ENCODE measurements around the gene CEP41. TPM values are rescaled to one million over a fixed set of nuclear protein-coding genes. Genes with fewer than 3 reads are reported as not detected.

The CEP41 gene, protein sequence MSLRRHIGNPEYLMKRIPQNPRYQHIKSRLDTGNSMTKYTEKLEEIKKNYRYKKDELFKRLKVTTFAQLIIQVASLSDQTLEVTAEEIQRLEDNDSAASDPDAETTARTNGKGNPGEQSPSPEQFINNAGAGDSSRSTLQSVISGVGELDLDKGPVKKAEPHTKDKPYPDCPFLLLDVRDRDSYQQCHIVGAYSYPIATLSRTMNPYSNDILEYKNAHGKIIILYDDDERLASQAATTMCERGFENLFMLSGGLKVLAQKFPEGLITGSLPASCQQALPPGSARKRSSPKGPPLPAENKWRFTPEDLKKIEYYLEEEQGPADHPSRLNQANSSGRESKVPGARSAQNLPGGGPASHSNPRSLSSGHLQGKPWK
- 7.1 and 12.0 TPM in 2 replicates for total RNA-seq

DNA sequence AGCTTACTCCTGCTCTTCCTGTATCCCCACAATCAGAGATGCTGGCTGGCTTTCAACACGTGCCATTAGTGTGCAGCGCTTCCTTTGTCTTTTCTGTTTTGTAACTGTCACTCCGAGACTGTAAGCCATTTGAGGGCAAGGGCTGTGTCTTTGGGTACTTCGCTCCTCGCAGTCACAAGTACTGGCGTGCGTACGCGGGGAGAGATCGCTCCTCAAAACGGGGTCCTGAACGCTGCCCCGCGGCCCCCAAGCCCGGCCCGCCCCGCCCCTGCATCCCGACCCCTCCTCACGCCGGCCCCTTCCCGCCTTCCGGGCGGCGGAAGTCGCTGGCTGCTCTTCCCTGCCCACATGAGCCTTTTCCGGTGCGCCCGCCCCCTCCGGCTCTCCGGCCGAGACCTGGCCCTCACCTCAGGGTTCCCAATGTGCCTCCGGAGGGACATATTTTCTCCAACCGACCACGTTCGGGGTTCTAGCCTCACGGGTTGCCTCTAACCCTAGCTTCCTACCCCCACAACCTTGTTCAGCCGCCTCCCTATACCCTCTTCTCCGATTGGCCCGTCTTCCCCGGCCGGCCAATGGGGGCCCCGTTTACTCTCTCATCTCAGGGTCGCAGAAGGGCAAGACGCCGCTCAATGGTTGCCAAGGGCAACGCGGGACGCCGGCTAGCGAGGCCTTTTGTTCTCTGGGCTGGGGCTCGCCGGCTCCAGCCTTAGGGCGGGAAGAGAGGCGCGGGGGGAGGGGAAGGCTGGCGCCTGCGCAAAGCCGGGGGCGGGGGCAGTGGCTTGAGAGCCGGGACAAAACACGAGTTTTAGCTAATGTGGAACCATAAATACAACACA, at the start of gene CEP41:
TSS of gene CEP41 (minus strand) at position 490 of the 839 bp plus-strand sequence. CDS start at position 440, 50 bp downstream.

DNA sequence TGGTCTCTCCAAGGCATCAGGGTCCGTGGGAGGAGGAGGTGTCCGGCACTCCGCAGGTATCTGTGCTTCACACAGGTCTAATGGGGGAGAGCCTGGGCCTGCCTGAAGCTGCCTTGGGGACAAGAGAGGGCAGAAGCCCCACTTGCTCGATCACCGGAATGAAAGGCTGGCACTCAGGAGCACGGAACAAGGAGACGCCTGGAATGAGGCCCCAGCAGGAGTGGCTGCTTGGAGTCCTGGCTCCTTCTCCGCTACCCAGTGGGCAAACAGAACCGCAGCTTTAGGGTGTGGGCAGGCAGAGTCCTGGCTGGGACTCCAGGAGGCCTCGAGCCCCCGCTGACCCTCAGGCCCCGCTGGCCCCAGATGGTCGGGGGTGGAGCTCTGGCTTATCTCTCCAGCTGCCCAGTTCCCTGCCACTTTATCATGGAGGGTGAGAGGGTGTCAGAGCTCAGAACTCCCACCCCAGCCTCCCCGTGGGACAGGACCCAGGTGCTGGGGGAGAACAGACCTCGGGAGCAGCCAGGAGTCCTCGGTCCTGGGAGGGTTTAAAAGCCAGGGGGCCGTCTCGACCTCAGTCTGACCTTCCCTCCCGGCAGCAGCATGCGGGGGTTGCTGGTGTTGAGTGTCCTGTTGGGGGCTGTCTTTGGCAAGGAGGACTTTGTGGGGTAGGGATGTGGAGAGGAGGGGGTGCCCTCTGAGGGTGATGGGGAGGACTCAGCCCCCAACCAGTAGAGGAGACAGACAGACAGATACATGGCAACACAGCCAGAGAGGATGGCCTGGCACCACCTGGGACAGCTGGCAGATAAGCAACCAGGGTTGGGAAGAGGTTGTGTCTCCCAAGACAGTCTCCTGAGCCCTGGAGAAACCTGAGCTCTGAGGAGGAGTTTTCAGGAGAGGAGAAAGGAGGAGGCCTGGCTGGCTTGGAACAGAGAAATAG, 60.6 kb downstream of the CEP41 start, which contains the start of gene CPA1:
TSS of gene CPA1 (plus strand) at position 574 of the 940 bp plus-strand sequence. CDS start at position 601, 27 bp downstream.

DNA sequence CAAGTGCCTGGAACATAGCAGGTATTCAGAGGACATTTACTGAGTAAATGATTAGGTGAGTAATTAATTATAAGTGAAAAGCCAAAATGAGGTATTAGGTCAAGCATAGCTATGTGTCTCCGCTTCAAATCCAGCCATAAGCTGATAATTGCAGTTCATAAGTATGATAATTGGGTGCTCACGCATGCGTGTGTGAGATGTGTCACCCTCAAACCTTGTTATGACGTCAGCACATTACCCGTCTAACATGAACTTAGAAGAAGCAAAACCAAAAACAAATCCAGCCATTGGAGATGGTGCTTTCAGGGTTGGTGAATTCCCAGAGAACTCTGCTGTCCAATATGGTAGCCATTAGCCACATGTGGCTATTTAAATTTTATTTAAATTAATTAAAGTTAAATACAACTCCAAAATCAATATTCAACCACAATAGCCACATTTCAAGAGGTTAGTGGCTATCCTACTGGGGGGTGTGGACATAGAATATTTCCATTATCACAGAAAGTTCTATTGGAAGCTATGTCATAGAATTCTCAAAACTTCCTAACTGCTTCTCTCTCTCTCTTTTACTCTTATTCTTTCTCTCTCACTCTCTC, 96.4 kb downstream of the CEP41 start, which contains the start of gene CPA5:
TSS of gene CPA5 (plus strand) at position 546 of the 596 bp plus-strand sequence. CDS start 1,670 bp downstream, outside the sequence.

Other genes starting within 250 kb of the CEP41 start
- gene TMEM209, start 235.6 kb downstream of the CEP41 start, total RNA-seq: 6.2 and 10.2 TPM in 2 replicates
- not detected in 2 replicates for gene SSMEM1, start 233.2 kb downstream of the CEP41 start, total RNA-seq
- not detected in 2 replicates for gene CPA2, start 174.2 kb downstream of the CEP41 start, total RNA-seq
- 0.32 and 1.7 TPM in 2 replicates for gene CPA4, start 147.9 kb downstream of the CEP41 start, total RNA-seq
- not detected in 2 replicates for gene CPA5, start 96.2 kb downstream of the CEP41 start, total RNA-seq
- not detected in 2 replicates for gene CPA1, start 60.5 kb downstream of the CEP41 start, total RNA-seq
- gene MEST, start 51.1 kb upstream of the CEP41 start, total RNA-seq: 59.8 and 81.6 TPM in 2 replicates
- gene COPG2, start 227.7 kb upstream of the CEP41 start, total RNA-seq: 17.9 and 23.9 TPM in 2 replicates
- not detected in 2 replicates for gene TSGA13, start 245.5 kb upstream of the CEP41 start, total RNA-seq